H1 (cell line): ENCODE data around the gene RAB11FIP3. TPM values are rescaled to one million over a fixed set of nuclear protein-coding genes. Genes with fewer than 3 reads are reported as not detected.

Experiments used
- EP300 ChIP-seq, 2 experiments: IDR thresholded peaks; 1 replicate in 1 of 2; 2 replicates in 1 of 2; pipeline ENCODE4 v1.6.1; 2011 to 2012; ENCODE audit warnings: low read depth in 2 of 2, low read length in 2 of 2, mild to moderate bottlenecking in 2 of 2, borderline replicate concordance in 1 of 2, inconsistent platforms in 1 of 2, moderate library complexity in 1 of 2
- EZH2 ChIP-seq: fragments of 200-600 bp; sonication (generic); IDR thresholded peaks from 2 replicates; pipeline ENCODE4 v1.7.1; 2012; ENCODE audit warnings: low read depth, mild to moderate bottlenecking, moderate library complexity, low read length, inconsistent platforms; ENCODE audit not compliant: severe bottlenecking
- HDAC2 ChIP-seq, 2 experiments: fragments of 300-600 bp in 1 of 2; sonication (generic) in 1 of 2; IDR thresholded peaks; 2 replicates each; pipeline ENCODE4 v1.6.1; 2011 to 2012; ENCODE audit warnings: low read depth in 2 of 2, low read length in 2 of 2, mild to moderate bottlenecking in 2 of 2, moderate library complexity in 2 of 2, borderline replicate concordance in 1 of 2, inconsistent platforms in 1 of 2
- KDM1A ChIP-seq: fragments of 200-600, 300-600 bp; sonication (generic); IDR thresholded peaks from 2 replicates; pipeline ENCODE4 v1.7.1; 2016; ENCODE audit warnings: mild to moderate bottlenecking, low read length, borderline replicate concordance
- MAFK ChIP-seq: IDR thresholded peaks from 2 replicates; pipeline ENCODE4 v1.6.1; 2012; ENCODE audit warnings: low read depth, mild to moderate bottlenecking, improper control_type of control experiment, low read length
- MAX ChIP-seq: IDR thresholded peaks from 2 replicates; pipeline ENCODE4 v1.6.1; 2012; ENCODE audit warnings: inconsistent platforms
- SIRT6 ChIP-seq: IDR thresholded peaks from one replicate; pipeline ENCODE4 v1.7.1; 2012; ENCODE audit warnings: low read length, inconsistent platforms
- polyA plus RNA-seq, 7 experiments: library from polyadenylated mRNA; depleted of rRNA in 3 of 7; stranded (reverse) in 5 of 7; unstranded in 2 of 7; fragments of >200 nt in 5 of 7; fragments of 200-250 nt in 2 of 7; gene quantifications; 1 replicate in 5 of 7; 2 replicates in 1 of 7; 4 replicates in 1 of 7; pipeline versions ENCODE4 v1.2.1 to v1.2.3, GENCODE V29; 2011 to 2013; ENCODE audit warnings: missing spikeins in 2 of 7, mixed read lengths in 2 of 7
- total RNA-seq: library from RNA; stranded (reverse); fragmentation: NEBNext Ultra II Directional; extraction: Animal tissue kit (Norgen Biotek cat#: 25700); gene quantifications from 2 replicates; pipeline ENCODE4 v1.2.1, GENCODE V29; 2021

Gene RAB11FIP3
- total and polyA plus RNA-seq, 2 of the 8 experiments (the other 6 are each of a cell fraction or from before 2014, with no cell fraction given), result 9.3 to 35.2 TPM

GRCh38 chr16:503150-504071 lies 78.0 kb downstream of the RAB11FIP3 start (continued):
- TF ChIP-seq MAX (no peak), MAFK (no peak), EZH2 (no peak), SIRT6 (no peak), EP300 (IDR thresholded peaks at IDR 0.05; ENCODE audit: borderline replicate concordance in 1 of 2, low read depth in 2 of 2, low read length in 2 of 2) (no peak), KDM1A (no peak), HDAC2 (IDR thresholded peaks at IDR 0.05; ENCODE audit: borderline replicate concordance in 1 of 2, low read depth in 2 of 2, low read length in 2 of 2) (no peak)
